Measurements from ENCODE around the gene TADA2A. TPM values are rescaled to one million over a fixed set of nuclear protein-coding genes. Genes with fewer than 3 reads are reported as not detected.

Gene TADA2A
- total RNA-seq, 1 experiment from 2014 or later: 24.6 TPM

GRCh38 chr17:37386462-37386861, 20.2 kb upstream of the TADA2A start:
- Histone ChIP-seq H3K9me2 (ENCODE audit: insufficient read depth) (no peaks in the 10 kb centered on the region), H3K27ac (ENCODE audit: low read depth, low read length) (no peak overlapping the region), H3K36me3 (ENCODE audit: control insufficient read depth in 1 of 2, insufficient read depth in 2 of 2, low read length in 2 of 2) (no peaks in the 10 kb centered on the region), H3K27me3 (ENCODE audit: insufficient read depth, low read length) (no peaks in the 10 kb centered on the region), H2AFZ (ENCODE audit: low read depth, low read length, poor library complexity, severe bottlenecking) (no peak overlapping the region), H3K4me2 (ENCODE audit: low read length) (no peak overlapping the region), H3K79me2 (ENCODE audit: insufficient read depth, low read length) (no peaks in the 10 kb centered on the region), H3K4me3 (replicated peaks in 1 of 2; ENCODE audit: low read depth in 1 of 2, low read length in 2 of 2) (no peak overlapping the region), H4K20me1 (ENCODE audit: insufficient read depth) (no peaks in the 10 kb centered on the region), H3K9me3 (ENCODE audit: control insufficient read depth in 1 of 2, insufficient read depth in 1 of 2, low read depth in 1 of 2, low read length in 2 of 2) (no peaks in the 10 kb centered on the region), H3K9ac (ENCODE audit: low read length) (no peak overlapping the region), H3K4me1 (ENCODE audit: control insufficient read depth in 1 of 2, insufficient read depth in 2 of 2, low read length in 2 of 2) (no peaks in the 10 kb centered on the region; a peak in 1 of 4 replicates)
- ChIA-PET RAD21 (ENCODE audit: low non-redundant PET in 1 of 2, low total read pairs in 2 of 2, uncharacterized antibody in 2 of 2, unreplicated experiment in 2 of 2) (no interaction called here), POLR2A (interaction anchor here (0.8 kb wide), 1 partner anchor 28 kb away, joined by 4 read pairs; no protein-coding TSS in a partner anchor), CTCF (interaction anchor here (2.0 kb wide), 1 partner anchor 13 kb away, joined by 12 read pairs; no protein-coding TSS in a partner anchor)
- no TSS peak for BruUV-seq (replicated peaks)
- no peak for DNase-seq (ENCODE audit: low read depth, low spot score)
- TF ChIP-seq SRF (IDR thresholded peaks at IDR 0.05; ENCODE audit: low read depth) (no peak), EZH2 (IDR thresholded peaks at IDR 0.05) (no peak), SIN3A (IDR thresholded peaks at IDR 0.05; ENCODE audit: low read depth) (no peak), RAD21 (IDR thresholded peaks at IDR 0.05; ENCODE audit: low read depth) (no peak), CBX3 (IDR thresholded peaks at IDR 0.05; ENCODE audit: low read depth) (no peak), YY1 (IDR thresholded peaks at IDR 0.05; ENCODE audit: extremely low read depth, insufficient replicate concordance, low read depth, low read length) (no peak), TCF7L2 (IDR thresholded peaks at IDR 0.05; ENCODE audit: borderline replicate concordance, extremely low read depth, insufficient read depth, insufficient read length) (no peak), MAX (IDR thresholded peaks at IDR 0.05) (no peak), POLR2A (IDR thresholded peaks at IDR 0.05; ENCODE audit: borderline replicate concordance, extremely low read depth, insufficient read depth, insufficient read length) (no peak), FOSL1 (IDR thresholded peaks at IDR 0.05; ENCODE audit: low read depth) (no peak), REST (IDR thresholded peaks at IDR 0.05; ENCODE audit: low read depth) (no peak), ZFX (IDR thresholded peaks at IDR 0.05) (no peak), EZH2phosphoT487 (IDR thresholded peaks at IDR 0.05; ENCODE audit: borderline replicate concordance) (no peak), ZBTB33 (IDR thresholded peaks at IDR 0.05; ENCODE audit: extremely low read depth, insufficient replicate concordance, low read length) (no peak), ELF1 (IDR thresholded peaks at IDR 0.05; ENCODE audit: borderline replicate concordance, low read depth) (no peak), EGR1 (IDR thresholded peaks at IDR 0.05; ENCODE audit: low read depth) (no peak)
- intact Hi-C loops (cut with micrococcal nuclease): no loop called here
- no peak for ATAC-seq
